Natural killer cell (primary cell): Measurements from ENCODE around the gene RAB40C. TPM values are rescaled to one million over a fixed set of nuclear protein-coding genes. Genes with fewer than 3 reads are reported as not detected.

Experiments
- ATAC-seq, 3 donors: fragments of 150-1000 bp in 2 of 3; fragments of 200-7000 bp in 1 of 3; cut with Tn5 transposase; 1 replicate in 1 of 3; 2 replicates in 2 of 3; pipeline ENCODE4 v1.10.0; 2021; ENCODE audit warnings: mild to moderate bottlenecking in 2 of 3, moderate library complexity in 2 of 3
- DNase-seq, 2 donors: peaks; one replicate each; pipeline versions ENCODE4 v3.0.0 to v3.0.0-alpha.2; 2013 to 2021; ENCODE audit warnings: mixed read lengths in 1 of 2
- H3K27ac ChIP-seq: one replicate; pipeline ENCODE4 v1.5.1; 2013; ENCODE audit warnings: mild to moderate bottlenecking, low read length
- H3K27me3 ChIP-seq: one replicate; pipeline ENCODE4 v1.6.1; 2013; ENCODE audit warnings: low read length; ENCODE audit not compliant: control insufficient read depth, insufficient read depth
- H3K36me3 ChIP-seq: one replicate; pipeline ENCODE4 v1.6.1; 2013; ENCODE audit warnings: low read length; ENCODE audit not compliant: control insufficient read depth, insufficient read depth
- H3K4me1 ChIP-seq: one replicate; pipeline ENCODE4 v1.6.1; 2013; ENCODE audit warnings: low read length; ENCODE audit not compliant: control insufficient read depth, insufficient read depth
- H3K4me3 ChIP-seq: one replicate; pipeline ENCODE4 v1.5.1; 2013; ENCODE audit warnings: low read length
- H3K9me3 ChIP-seq: one replicate; pipeline ENCODE4 v1.6.1; 2013; ENCODE audit warnings: low read length; ENCODE audit not compliant: control insufficient read depth, insufficient read depth
- H3K27ac Mint-ChIP-seq, 2 donors: one replicate each; pipeline ENCODE4 v1.8.0; 2022; ENCODE audit warnings: mild to moderate bottlenecking in 2 of 2, mixed read lengths in 2 of 2, moderate library complexity in 1 of 2
- H3K27me3 Mint-ChIP-seq, 2 donors: one replicate each; pipeline ENCODE4 v1.8.0; 2022; ENCODE audit warnings: low read depth in 2 of 2, mixed read lengths in 2 of 2
- H3K36me3 Mint-ChIP-seq: one replicate; pipeline ENCODE4 v1.8.0; 2022; ENCODE audit warnings: mixed read lengths
- H3K4me1 Mint-ChIP-seq, 2 donors: one replicate each; pipeline ENCODE4 v1.8.0; 2022; ENCODE audit warnings: mixed read lengths in 2 of 2
- H3K4me3 Mint-ChIP-seq: one replicate; pipeline ENCODE4 v1.8.0; 2022; ENCODE audit warnings: mild to moderate bottlenecking, moderate library complexity, mixed read lengths
- H3K9me3 Mint-ChIP-seq, 2 donors: one replicate each; pipeline ENCODE4 v1.8.0; 2022; ENCODE audit warnings: mixed read lengths in 2 of 2
- WGBS: methylation state at CpG from one replicate; pipeline ENCODE4 v1.1.7; 2013; ENCODE audit warnings: missing lambda C conversion rate; ENCODE audit not compliant: insufficient coverage; 5-methylcytosine and 5-hydroxymethylcytosine counted together
- intact Hi-C: fragments of 100-400 bp; cut with micrococcal nuclease; formaldehyde crosslinking; loops from one replicate; pipeline ENCODE4 v1.14.2; 2022
- total RNA-seq, 4 donors: library from RNA; stranded (reverse); fragments of 120-200 nt in 1 of 4; gene quantifications; one replicate each; pipeline versions ENCODE4 v1.2.3 to v1.2.4, GENCODE V29; 2013 to 2022
- TF ChIP-seq, protein P1 (sequence below): fragments of 200-600 bp; IDR thresholded peaks from one replicate; pipeline ENCODE4 v1.8.0; 2022; ENCODE audit warnings: antibody characterized with exemption

RAB40C gene
- total RNA-seq, 3 donors from 2014 or later (not counting 1 experiment from before 2014, with no cell fraction given): 12.7 to 20.8 (median 20.0) TPM

DNA sequence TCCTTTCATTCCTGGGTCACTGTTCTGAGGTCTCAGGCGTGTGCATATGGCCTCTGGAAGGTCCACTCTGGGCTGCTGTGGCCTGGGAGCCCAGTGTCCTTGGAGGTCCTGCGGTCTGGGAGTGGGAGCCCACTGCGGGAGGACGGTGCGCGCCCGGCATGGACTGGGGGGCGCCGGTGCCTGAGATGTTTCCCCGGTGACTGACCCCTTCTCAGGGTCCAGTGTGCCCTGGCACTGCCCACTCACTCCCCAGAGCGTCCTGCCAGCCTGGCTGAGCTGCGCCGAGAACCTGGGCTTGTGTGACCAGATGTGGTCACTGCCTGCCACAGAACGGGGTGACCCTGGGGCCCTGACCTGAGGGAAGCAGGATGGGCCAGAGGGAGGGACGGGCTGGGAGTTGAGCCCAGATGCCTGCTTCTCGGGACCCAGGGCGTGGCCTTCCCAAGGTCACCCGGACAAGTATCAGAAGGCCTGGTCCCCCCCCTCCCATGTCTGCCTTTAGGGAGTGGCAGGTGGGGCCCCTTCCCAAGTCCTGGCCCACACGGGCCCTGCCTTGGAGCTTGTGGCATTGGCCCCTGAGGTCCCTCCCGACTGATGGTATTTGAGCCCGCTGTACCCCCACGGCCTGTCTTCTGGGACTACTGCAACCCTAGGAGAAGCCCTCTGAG is 84.5 kb downstream of the RAB40C start:
- no peaks in the 10 kb centered on the region for H3K27me3 Mint-ChIP-seq
- intact Hi-C loops: no loop called here
- 92% methylated on average over 22 of the region's 22 CpGs for WGBS
- H3K4me3 ChIP-seq: no peak overlapping the region
- H3K4me3 Mint-ChIP-seq: peak overlapping the region; percentile 25
- DNase-seq (no peak), ATAC-seq (no peak)
- no peaks in the 10 kb centered on the region for H3K9me3 Mint-ChIP-seq
- peaks cover 3% of the 10 kb centered on the region for H3K27me3 ChIP-seq
- H3K9me3 ChIP-seq: no peaks in the 10 kb centered on the region
- H3K27ac Mint-ChIP-seq: no peak overlapping the region
- no peaks in the 10 kb centered on the region for H3K36me3 Mint-ChIP-seq
- peaks cover 31% of the 10 kb centered on the region for H3K36me3 ChIP-seq
- TF ChIP-seq, protein P1, sequence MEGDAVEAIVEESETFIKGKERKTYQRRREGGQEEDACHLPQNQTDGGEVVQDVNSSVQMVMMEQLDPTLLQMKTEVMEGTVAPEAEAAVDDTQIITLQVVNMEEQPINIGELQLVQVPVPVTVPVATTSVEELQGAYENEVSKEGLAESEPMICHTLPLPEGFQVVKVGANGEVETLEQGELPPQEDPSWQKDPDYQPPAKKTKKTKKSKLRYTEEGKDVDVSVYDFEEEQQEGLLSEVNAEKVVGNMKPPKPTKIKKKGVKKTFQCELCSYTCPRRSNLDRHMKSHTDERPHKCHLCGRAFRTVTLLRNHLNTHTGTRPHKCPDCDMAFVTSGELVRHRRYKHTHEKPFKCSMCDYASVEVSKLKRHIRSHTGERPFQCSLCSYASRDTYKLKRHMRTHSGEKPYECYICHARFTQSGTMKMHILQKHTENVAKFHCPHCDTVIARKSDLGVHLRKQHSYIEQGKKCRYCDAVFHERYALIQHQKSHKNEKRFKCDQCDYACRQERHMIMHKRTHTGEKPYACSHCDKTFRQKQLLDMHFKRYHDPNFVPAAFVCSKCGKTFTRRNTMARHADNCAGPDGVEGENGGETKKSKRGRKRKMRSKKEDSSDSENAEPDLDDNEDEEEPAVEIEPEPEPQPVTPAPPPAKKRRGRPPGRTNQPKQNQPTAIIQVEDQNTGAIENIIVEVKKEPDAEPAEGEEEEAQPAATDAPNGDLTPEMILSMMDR: no peak
- no peak overlapping the region for H3K27ac ChIP-seq
- peaks cover 24% of the 10 kb centered on the region for H3K4me1 ChIP-seq
- peaks cover 0 to 11% of the 10 kb centered on the region in 2 donors for H3K4me1 Mint-ChIP-seq

DNA sequence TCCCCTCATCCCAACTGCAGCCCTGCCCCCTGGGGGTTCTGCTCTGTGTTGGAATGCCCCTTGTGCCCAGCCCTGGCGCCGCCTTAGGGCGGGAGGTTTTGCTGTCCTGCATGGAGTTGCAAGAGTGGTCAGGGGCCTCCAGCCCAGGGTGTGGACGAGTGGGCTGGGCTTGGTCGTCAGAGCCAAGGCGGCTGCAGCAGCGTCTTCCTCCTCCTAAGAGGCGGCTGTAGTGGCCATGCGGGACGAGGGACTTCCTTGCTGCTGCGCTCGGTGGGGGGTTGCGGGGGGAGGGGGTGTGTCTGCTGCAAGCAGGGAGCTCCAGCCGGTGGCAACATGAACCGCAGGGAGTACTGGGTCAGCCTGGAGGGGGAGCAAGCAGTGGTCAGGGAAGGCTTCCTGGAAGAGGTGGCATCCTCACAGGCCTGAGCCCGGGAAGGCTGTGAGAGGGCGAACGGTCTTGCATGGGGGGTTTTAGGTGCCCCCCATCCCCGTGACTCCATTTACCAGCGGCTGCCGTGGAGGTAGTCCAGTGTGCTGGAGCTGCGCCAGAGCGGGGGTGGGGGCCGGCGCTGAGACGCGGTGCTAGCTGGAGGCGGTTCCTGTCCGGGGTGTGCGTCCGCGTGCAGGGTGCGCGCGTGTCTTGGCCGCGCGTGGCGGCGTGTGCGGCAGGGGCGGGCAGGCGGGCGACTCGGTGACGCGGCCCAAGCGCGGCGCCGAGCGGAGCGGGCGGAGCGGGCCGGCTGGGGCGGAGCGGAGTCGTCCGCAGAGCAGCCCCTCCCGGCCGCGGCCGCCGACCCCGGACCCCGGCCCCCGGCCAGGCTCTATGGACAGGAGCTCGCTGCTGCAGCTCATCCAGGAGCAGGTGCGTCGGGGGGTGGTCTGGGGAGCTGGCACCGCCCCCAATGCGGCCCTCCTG is 85.4 kb downstream of the RAB40C start, which contains the start of gene RHBDL1:
Gene RHBDL1 (plus strand): TSS at position 704 of the 916 bp plus-strand sequence. CDS start 120 bp downstream, at position 824.
- Histone ChIP-seq H3K27ac (no peak within 1 kb of the TSS), H3K4me3 (no peak within 1 kb of the TSS), H3K4me1 (peaks cover 29% of the 10 kb centered on the region), H3K36me3 (peaks cover 24% of the 10 kb centered on the region), H3K27me3 (peaks cover 3% of the 10 kb centered on the region), H3K9me3 (no peaks in the 10 kb centered on the region)
- intact Hi-C loops: no loop called here
- TF ChIP-seq, protein P1: no peak
- no peaks in the 10 kb centered on the region for H3K9me3 Mint-ChIP-seq
- peaks cover 0 to 14% of the 10 kb centered on the region in 2 donors for H3K4me1 Mint-ChIP-seq
- 9% methylated on average over 73 of the region's 73 CpGs for WGBS
- H3K4me3 Mint-ChIP-seq: peak within 1 kb of the TSS; percentile 25
- H3K27ac Mint-ChIP-seq: no peak within 1 kb of the TSS
- no peaks in the 10 kb centered on the region for H3K36me3 Mint-ChIP-seq
- ATAC-seq: no peak
- H3K27me3 Mint-ChIP-seq: no peaks in the 10 kb centered on the region
- peak in 1 of 2 donors; percentile 38 for DNase-seq

DNA sequence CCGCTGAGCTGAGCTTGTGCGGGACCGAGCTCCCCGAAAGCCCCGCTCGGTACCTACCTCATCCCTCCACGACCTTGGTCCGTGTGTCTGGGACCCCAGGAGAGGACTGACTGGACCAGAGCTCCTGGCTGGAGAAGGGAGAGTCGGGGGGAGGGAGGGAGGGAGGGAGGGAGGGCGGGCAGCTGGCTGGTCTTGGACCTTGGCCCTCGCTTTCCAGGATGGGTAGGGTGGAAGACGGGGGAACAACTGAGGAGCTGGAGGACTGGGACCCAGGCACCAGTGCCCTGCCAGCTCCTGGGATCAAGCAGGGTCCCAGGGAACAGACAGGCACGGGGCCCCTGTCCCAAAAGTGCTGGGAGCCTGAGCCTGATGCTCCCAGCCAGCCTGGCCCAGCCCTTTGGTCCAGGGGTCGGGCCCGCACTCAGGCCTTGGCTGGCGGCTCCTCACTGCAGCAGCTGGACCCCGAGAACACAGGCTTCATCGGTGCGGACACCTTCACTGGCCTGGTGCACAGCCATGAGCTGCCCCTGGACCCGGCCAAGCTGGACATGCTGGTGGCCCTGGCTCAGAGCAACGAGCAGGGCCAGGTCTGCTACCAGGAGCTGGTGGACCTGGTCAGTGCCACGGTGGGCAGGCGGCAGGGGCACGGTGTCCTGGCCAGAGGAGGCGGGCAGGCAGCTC is 86.2 kb downstream of the RAB40C start:
- no peaks in the 10 kb centered on the region for H3K27me3 Mint-ChIP-seq
- no peaks in the 10 kb centered on the region for H3K36me3 Mint-ChIP-seq
- TF ChIP-seq, protein P1: no peak
- H3K4me3 ChIP-seq: no peak overlapping the region
- no peak overlapping the region for H3K4me3 Mint-ChIP-seq
- intact Hi-C loops: no loop called here
- DNase-seq (no peak), ATAC-seq (no peak)
- no peaks in the 10 kb centered on the region for H3K9me3 ChIP-seq
- peaks cover 18% of the 10 kb centered on the region for H3K36me3 ChIP-seq
- H3K4me1 ChIP-seq: peaks cover 34% of the 10 kb centered on the region
- H3K9me3 Mint-ChIP-seq: no peaks in the 10 kb centered on the region
- no peak overlapping the region for H3K27ac Mint-ChIP-seq
- 76% methylated on average over 20 of the region's 25 CpGs for WGBS
- H3K4me1 Mint-ChIP-seq: peaks cover 0 to 17% of the 10 kb centered on the region in 2 donors
- H3K27ac ChIP-seq: no peak overlapping the region
- peaks cover 3% of the 10 kb centered on the region for H3K27me3 ChIP-seq
